Spleen (tissue), 7 donors: ENCODE measurements around the gene SH3D19.

Experiments used
- CTCF ChIP-seq, 11 experiments: fragments of 200-600 bp in 7 of 11; fragments of 450-650 bp in 4 of 11; sonication (generic) in 4 of 11; IDR thresholded peaks in 8 of 11; conservative IDR thresholded peaks in 3 of 11; 1 replicate in 7 of 11; 2 replicates in 4 of 11; pipeline versions ENCODE4 v1.4.0 to v1.8.0; 2016 to 2021; ENCODE audit warnings: antibody characterized with exemption in 11 of 11, inconsistent platforms in 4 of 11, mild to moderate bottlenecking in 1 of 11
- POLR2AphosphoS5 ChIP-seq, 3 donors: sonication (generic); formaldehyde crosslinking; IDR thresholded peaks; one replicate each; pipeline ENCODE4 v1.5.1; 2017; ENCODE audit warnings: antibody characterized with exemption in 3 of 3
- donor health status: DM: no; HTN: no; CAD: no; lungs with moderate emphysema.
- donor health status: DM: no; HTN: no; CAD: no.
- donor health status: DM: no; HTN: no; CAD: no.

GRCh38 chr4:151256134-151256533 is 69.3 kb downstream of the SH3D19 start:
- TF ChIP-seq CTCF (IDR thresholded peaks at IDR 0.05 in 8 of 11, conservative IDR thresholded peaks at IDR 0.05 in 3 of 11) (no peak), POLR2AphosphoS5 (IDR thresholded peaks at IDR 0.05) (no peak)
